Hematopoietic multipotent progenitor cell treated with erythropoietin and hydrocortisone succinate and interleukin-3 and kit ligand, for 15 days (in vitro differentiated cells): ENCODE measurements around the gene SETDB1.
A peak's percentile ranks its signal among the peaks of the same experiment; 100 is the strongest.
"Not testable (repeated sequence)": the region's sequence is repeated elsewhere in the genome, so short reads cannot be mapped to it uniquely, and the experiment has no call there.

Experiments used
- DNase-seq: peaks from one replicate; pipeline ENCODE4 v3.0.0-alpha.2; 2015; ENCODE audit warnings: low spot score

SETDB1 gene

DNA sequence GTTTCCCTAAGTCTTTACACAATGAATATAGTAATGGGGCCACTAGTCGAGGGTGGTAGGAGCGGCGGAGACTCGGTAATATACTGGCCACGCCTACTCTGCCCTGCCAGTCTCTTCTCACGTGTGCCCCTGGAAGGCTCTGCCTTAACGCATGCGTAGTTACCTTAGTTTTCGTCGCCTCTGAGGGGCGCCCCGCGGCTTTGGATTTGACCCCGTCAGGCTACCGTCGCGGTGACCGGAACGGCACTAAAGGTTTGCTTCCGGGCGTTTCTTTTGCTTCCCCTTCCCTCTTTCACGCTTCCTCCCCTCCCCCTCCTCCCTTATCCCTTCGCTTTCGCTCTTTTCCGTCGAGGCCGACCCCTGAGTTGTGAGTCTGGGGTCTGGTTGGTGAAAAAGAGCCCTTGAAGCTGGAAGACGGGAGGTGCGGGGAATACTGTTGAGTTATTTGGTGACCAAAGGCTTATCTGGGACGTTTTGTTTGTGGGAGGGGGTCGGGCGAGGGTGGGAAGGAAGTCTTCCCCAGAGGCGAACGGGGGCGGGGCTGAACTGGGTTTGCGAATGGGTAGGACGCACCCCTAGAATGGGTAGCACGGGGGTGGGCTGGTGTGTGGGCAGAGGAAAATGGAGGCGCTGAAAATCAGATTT is at the start of gene SETDB1:
Gene SETDB1 (plus strand): TSS at position 267 of the 645 bp plus-strand sequence. CDS start 1,352 bp downstream, outside the sequence.
- DNase-seq: peak; percentile 92

DNA sequence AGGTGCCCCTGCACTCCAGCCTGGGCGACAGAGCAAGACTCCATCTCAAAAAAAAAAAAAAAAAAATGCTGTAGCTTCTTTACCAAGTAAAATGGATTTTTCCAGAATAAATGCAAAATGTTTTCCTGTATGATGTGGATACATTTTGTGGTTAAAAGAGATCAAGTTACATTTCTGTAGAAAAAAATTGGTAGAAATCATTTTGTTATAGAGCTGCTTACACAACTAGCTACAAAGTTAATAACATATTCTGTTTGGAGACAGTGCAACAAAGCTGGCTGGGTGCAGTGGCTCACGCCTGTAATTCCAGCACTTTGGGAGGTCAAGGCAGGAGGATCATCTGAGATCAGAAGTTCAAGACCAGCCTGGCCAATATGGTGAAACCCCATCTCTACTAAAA is 47.2 kb upstream of the SETDB1 start:
- not testable (repeated sequence) for DNase-seq

DNA sequence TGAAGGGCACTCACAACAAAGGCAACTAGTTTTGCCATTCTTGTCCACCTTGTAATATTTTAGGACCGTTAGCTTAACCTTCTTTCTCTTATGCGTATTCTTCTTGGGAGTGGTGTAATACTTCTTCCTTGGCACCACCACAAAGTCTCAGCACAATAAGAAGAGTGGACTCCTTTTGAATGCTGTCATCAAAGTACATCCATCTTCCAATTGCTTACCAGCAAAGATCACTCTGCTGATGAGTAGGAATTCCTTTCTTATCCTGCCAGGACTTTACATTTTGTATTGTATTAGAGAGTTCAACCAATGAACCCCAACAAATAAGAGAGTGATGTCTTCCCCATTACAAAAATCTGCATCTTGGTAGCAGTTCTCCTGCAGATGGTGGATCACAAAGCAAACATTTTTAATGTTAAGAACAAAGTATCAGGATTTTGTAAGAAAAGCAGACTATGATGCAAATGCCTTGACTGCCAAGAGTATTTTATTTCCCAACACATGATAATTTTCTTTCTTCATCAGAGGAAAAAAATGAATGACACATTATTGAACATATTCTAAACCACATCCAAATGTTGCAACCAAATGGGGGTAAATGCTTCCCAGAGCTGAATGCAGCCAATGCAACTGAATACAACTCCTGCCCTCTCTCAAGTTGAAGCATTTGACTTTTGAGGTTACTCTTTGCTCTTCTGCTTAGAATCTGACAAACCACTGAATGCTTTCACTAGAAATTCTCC is 44.7 kb upstream of the SETDB1 start:
- no peak for DNase-seq

DNA sequence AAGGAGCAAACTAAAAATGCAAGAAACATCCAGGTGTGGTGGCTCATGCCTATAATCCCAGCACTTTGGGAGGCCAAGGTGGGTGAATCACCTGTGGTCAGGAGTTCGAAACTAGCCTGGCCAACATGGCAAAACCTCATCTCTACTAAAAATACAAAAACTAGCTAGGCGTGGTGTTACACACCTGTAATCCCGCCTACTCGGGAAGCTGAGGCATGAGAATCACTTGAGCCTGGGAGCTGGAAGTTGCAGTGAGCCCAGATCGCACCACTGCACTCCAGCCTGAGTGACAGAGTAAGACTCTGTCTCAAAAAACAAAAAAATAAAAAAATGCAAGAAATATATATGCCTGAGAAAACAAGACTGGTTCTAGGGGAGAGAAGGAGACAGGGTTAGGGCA is 43.0 kb upstream of the SETDB1 start:
- DNase-seq: not testable (repeated sequence)

DNA sequence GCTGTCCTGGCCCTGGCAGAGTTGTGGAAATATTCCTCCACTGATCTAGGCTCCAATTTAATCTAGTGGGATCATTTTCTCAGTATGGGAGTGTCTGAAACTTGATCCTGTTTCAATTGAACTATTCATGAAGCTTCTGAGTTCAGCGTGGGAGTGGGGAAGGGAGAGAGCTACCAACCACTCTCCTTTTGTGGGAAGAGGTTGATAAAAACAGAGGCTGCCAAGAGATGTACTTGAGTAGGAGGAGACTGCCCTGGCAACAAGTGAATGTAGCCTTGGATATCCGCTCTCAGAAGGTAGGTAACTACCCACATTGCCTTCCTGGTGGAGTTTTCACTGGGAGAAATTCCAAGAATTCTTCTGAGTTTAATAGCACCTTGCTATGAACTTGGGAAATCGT is 39.1 kb upstream of the SETDB1 start, which contains the start of gene CTXND2:
Gene CTXND2 (plus strand): TSS at position 119 of the 400 bp plus-strand sequence. CDS start 25,179 bp downstream, outside the sequence.
- no peak for DNase-seq

DNA sequence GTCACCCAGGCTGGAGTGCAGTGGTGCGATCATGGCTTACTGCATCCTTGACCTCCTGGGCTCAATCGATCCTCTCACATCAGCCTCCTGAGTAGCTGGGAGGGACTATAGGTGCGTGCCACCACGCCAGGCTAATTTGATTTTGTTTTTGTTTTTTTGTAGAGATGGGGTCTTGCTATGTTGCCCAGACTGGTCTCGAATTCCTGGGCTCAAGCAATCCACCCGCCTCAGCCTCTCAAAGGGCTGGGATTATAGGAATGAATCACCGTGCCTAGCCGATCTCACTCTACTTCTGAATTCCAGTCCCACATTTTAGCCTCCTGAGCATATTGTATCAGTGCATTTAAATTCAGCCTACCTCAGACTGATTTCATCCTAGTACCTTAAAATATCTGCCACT is 37.4 kb upstream of the SETDB1 start:
- no peak for DNase-seq

DNA sequence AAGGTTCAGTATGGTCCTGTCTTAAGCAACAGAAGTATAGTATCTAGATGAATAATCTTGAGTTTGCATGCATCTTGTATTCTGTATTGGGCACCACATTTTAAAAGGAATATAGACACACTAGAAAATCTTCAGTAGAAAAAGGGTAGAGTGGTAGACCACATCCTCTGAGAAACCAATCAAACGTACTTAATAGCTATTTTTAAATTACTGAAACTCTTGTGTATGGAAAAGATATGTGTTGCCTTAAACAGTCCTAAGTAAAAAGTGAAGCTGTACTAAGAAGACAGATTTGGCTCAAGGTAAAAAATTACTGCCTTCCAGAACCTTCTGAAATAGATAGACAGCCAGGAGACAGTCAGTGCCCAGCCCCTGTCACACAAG is 36.1 kb upstream of the SETDB1 start:
- no peak for DNase-seq

DNA sequence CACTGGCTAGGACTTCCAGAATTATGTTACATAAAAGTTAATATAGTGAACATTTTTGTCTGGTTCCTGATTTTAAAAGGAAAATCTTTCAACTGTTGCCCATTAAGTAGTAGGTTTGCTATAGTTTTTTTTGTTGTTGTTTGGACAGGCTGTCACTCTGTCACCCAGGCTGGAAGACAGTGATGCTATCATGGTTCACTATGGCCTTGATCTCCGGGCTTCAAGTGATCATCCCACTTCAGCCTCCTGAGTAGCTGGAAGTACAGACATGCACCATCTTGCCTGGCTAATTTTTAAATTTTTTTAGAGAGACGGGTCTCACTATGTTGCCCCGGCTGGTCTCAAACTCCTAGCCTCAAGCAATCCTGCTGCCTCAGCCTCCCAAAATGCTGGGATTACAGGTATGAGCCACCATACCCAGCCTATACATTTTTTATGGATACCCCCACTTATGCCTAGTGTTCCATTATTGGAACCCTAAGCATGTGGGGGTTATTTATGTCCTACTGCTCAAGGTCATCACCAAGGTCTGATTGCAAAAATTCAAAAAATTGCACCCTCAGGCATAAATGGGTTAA is 32.7 kb upstream of the SETDB1 start:
- no peak for DNase-seq

DNA sequence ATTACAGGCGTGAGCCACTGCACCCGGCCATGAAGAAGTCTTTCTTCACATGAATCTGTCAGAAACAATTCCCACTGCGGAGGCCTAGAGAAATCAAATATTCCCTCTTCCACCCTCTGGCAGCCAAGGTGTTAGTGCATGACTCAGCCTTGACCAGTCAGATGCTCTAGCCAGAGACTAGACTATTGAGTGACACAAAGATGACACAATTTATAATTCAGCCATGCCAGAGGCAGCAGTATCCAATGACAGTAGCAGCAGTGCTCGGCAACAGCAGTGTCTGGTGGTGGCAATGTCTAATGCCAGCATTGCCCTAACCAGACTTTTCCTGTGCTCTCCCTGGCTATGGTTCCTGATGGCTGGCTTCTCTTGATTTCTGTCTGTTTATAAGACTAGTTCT is 30.5 kb upstream of the SETDB1 start:
- no peak for DNase-seq

DNA sequence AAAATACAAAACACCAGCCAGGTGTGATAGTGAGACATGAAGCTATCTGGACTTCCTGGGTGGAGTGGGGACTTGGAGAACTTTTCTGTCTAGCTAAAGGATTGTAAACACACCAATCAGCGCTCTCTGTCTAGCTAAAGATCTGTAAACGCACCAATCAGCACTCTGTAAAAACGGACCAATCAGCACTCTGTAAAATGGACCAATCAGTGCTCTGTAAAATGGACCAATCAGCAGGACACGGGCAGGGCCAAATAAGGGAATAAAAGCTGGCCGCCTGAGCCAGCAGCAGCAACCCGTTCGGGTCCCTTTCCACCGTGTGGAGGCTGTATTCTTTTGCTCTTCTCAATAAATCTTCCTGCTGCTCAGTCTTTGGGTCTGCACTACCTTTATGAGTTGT is 26.4 kb upstream of the SETDB1 start:
- not testable (repeated sequence) for DNase-seq

DNA sequence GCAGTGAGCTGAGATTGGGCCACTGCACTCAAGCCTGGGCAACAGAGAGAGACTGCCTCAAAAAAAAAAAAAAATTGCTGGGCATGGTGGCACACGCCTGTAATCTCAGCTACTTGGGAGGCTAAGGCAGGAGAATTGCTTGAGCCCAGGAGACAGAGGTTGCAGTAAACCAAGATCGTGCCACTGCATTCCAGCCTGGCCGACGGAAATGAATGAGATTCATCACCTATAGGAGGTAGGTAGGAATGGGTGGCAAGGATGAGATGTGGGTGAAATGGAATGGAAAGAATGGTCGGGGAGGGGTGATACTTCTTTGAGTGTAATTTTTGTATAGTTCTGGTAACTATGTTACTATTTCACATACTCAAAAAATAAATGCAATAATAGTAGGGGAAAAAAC is 23.8 kb upstream of the SETDB1 start:
- no peak for DNase-seq

DNA sequence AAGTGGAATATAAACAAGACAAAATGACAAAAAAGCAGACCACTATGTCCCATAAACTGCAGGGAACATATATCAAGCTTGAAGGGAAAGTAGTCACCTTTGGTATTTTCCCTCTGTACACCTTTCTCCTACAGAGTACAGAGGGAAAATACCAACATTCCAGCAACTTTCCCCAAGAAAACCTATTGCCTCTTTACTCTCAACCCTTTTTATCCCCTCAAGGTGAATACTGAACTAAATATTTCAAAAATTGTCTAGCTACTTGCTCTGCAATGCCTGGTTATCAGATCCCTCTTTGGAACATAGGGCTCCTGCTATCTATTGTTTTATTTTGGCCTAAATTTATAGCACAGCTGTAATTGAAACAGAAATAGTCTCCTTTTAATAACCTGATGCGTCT is 23.4 kb upstream of the SETDB1 start:
- no peak for DNase-seq

DNA sequence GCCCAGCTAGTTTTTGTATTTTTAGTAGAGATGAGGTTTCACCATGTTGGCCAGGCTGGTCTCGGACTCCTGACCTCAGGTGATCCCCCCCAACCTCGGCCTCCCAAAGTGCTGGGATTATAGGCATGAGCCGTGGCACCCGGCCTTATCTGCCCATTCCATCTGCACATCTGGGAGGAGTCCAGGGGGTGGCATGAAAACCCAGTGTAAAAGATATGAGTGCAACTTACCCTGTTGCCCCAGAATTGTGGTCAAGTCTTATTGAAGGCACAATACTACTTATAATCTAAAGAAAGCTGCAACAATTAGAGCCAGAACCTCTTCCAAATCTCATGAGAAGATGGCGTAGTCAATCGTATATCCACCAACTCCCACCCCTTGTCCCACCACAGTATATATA is 20.9 kb upstream of the SETDB1 start:
- peak; percentile 20 for DNase-seq

DNA sequence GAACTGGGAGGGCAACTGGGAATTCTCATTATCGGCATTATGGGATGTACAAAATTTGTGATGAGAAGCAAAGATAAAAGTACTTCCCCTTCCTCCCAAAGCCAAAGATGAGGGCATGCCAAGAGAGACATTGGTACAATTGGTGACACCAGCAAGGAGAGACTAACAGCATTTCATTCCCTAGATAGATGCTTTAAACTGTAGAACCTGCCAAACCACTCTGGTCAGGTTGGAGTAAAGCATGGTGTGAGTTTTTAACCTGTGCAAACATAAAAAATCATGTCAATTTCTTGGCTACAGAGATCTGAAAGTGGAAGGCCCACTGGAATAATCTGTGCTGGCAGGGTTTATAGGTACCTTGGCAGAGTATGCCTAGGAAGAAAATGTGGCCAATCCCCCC is 19.8 kb upstream of the SETDB1 start:
- DNase-seq: no peak

DNA sequence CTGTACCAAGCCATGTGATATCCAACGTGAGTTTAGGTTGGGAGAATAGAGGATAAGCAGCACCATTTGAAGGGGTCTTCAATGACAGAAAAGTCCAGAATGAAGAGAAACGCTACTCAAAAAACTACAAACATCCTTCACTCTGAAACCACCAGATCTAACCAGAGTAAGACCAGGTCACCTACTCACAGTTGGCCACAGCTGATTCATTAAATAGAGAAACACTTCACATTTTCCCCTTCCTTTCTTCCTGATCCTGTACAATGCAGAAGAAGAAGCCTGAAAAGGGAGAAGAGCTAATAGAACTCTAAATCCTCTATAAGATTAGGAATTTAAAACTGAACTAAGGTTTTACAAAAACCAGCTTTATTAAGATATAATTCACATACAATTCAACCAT is 19.4 kb upstream of the SETDB1 start:
- DNase-seq: no peak

DNA sequence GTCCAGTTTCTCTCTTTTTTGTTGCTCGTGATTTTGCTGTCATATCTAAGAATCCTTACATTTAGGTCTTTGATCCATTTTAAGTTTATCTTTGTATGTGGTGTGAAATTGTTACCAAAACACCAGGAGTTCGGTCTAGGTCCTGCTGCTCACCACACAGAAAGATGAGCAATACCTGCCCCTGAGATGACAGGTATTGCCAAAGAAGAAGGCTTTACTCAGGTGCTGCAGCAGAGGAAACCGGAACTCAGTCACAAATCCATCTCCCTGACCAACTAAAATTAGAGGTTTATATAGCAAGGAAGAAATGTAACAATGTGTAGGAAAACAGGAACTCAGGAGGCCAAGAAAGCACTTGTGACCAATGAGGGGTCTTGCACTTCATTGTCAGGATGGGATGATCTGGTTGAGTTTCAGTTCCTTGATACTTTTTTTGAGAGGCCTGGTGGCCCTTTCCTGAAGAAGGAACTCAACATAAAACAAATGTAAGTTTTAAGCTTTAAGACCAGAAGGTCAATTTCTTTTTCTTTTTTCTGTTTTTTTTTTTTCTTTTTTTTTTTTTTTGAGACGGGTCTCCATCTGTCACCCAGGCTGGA is 16.5 kb upstream of the SETDB1 start:
- DNase-seq: no peak

DNA sequence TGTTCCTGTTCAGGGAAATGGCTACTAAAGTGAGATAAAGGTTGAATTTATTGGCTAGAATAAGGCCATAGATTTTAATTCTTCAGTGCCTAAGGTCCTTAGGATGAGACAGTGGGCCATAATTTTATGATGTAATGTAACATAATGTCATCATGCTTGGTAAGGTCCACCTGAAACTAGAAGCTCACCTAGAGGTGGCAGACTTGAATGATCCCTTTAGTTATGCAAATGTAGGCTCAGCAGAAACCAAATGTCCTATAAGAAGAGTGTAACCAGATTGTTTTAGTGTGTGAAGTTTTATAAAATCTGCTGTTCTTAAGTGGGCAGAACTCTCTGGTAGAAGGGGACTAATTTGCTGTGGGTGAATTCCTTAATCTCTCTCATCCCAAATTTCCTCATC is 13.5 kb upstream of the SETDB1 start:
- no peak for DNase-seq

DNA sequence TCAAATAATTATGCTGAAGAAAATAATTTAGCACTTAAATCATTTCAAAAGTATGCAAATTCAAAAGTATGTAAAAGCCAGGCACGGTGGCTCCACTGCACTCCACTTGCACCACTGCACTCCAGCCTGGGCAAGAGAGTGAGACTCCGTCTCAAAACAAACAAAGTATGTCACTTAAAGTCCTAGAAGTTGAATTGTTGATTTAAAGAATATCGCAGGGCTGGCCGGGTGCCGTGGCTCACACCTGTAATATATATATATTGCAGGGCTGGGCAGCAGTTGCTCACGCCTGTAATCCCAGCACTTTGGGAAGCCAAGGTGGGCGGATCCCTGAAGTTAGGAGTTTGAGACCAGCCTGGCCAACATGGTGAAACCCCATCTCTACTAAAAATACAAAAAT is 8.8 kb upstream of the SETDB1 start:
- no peak for DNase-seq

DNA sequence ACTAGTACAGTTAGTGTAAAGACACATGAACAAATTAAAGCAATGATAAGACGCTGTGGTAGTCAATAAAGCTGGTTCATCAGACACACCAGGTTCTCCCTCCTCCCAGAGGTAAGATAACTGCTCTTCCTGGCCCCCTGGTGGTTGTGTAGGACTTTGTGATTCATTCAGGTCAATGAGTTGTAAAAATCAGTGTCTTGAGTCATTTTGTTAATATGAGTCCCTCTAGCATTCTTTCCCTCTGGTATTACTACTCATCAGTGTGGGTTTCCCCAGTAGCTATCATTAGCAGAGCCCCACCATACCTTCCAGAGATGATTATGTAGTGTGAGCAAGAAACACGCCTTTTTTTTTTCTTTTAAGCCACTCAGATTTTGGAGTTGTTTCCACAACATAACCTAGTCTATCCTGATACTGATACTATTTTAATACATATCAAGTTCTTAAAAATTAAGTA is 3.6 kb upstream of the SETDB1 start:
- DNase-seq: peak; percentile 79

DNA sequence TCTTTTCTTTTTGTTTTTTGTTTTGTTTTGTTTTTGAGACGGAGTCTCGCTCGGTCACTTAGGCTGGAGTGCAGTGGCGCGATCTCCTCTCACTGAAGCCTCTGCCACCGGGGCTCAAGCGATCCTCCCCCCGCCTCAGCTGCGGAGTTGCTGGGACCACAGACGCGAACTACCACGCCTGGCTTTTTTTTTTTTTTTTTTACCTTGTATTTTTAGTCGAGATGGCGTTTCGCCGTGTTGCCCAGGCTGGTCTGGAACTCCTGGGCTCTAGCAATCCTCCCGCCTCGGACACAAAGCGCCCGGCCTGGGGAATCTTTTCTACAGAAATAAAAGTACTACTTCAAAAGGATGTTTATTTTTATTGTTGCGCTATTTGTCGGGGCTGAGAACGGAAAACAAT is 1.1 kb upstream of the SETDB1 start:
- DNase-seq: no peak

DNA sequence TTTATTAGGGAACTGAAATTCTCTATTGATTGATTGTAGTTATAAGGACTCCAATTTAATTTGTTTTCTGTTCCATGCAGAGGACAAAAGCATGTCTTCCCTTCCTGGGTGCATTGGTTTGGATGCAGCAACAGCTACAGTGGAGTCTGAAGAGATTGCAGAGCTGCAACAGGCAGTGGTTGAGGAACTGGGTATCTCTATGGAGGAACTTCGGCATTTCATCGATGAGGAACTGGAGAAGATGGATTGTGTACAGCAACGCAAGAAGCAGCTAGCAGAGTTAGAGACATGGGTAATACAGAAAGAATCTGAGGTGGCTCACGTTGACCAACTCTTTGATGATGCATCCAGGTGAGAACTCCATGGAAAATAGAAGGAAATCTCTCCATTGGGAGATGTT is 1.5 kb downstream of the SETDB1 start:
- DNase-seq: no peak

DNA sequence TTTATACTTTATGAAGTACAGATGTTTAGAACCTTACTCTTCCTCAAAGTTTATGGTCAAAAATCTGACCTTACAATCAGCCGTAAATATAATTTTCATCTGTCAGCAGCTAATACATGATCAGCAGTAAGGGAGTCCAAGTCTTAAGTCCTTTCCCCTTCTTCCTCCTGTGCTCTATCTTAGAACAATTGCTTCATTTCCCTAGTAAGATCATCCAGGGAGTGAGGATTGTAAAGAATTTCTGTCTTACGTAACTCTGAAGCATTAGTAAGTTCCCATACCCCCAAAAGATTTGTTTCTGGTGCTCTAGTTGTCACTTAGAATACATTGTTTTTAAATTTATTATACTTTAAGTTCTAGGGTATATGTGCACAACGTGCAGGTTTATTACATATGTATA is 2.1 kb downstream of the SETDB1 start:
- DNase-seq: no peak

DNA sequence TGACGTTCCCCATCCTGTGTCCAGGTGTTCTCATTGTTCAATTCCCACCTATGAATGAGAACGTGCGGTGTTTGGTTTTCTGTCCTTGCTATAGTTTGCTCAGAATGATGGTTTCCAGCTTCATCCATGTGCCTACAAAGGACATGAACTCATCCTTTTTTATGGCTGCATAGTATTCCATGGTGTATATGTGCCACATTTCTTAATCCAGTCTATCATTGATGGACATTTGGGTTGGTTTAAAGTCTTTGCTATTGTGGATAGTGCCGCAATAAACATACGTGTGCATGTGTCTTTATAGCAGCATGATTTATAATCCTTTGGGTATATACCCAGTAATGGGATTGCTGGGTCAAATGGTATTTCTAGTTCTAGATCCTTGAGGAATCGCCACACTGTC is 2.6 kb downstream of the SETDB1 start:
- not testable (repeated sequence) for DNase-seq
